Epithelial cell of esophagus (primary cell): ENCODE measurements around the gene GLG1.
"Not testable (repeated sequence)": the region's sequence is repeated elsewhere in the genome, so short reads cannot be mapped to it uniquely, and the experiment has no call there.

Source experiments
- DNase-seq: peaks from one replicate; pipeline ENCODE4 v3.0.0; 2010; ENCODE audit warnings: low read depth
- H3K4me3 ChIP-seq: 2 replicates; pipeline ENCODE4 v1.5.1; 2011; ENCODE audit warnings: mild to moderate bottlenecking, low read length, control low read depth
- TF ChIP-seq, protein P1 (sequence below): IDR thresholded peaks from 2 replicates; pipeline ENCODE4 v1.5.1; 2011; ENCODE audit warnings: low read depth, mild to moderate bottlenecking, low read length, control low read depth, inconsistent platforms; ENCODE audit not compliant: insufficient read depth; ENCODE audit errors: missing control alignments

GLG1 gene

DNA sequence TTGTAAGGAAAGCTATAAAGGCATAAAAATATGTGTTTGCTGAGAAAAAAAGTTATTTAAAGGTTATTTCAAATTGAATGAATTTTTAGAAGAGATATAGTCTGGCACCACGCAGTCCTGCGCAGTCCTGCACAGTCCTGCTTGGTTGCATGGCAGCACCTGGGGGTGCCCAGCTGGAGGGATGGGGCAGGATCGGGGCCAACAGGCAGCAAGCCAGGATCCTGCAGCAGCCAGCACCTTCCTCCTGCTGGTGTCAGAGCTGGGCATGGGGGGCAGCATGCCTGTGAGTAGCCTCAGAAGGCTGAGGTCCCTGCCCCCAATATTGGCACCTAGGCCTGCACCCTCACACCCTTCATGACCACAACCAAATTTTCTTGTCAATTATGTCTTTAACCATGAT, 46.0 kb downstream of the GLG1 start:
- DNase-seq: no peak
- H3K4me3 ChIP-seq: no peak overlapping the region
- TF ChIP-seq, protein P1, sequence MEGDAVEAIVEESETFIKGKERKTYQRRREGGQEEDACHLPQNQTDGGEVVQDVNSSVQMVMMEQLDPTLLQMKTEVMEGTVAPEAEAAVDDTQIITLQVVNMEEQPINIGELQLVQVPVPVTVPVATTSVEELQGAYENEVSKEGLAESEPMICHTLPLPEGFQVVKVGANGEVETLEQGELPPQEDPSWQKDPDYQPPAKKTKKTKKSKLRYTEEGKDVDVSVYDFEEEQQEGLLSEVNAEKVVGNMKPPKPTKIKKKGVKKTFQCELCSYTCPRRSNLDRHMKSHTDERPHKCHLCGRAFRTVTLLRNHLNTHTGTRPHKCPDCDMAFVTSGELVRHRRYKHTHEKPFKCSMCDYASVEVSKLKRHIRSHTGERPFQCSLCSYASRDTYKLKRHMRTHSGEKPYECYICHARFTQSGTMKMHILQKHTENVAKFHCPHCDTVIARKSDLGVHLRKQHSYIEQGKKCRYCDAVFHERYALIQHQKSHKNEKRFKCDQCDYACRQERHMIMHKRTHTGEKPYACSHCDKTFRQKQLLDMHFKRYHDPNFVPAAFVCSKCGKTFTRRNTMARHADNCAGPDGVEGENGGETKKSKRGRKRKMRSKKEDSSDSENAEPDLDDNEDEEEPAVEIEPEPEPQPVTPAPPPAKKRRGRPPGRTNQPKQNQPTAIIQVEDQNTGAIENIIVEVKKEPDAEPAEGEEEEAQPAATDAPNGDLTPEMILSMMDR: no peak

DNA sequence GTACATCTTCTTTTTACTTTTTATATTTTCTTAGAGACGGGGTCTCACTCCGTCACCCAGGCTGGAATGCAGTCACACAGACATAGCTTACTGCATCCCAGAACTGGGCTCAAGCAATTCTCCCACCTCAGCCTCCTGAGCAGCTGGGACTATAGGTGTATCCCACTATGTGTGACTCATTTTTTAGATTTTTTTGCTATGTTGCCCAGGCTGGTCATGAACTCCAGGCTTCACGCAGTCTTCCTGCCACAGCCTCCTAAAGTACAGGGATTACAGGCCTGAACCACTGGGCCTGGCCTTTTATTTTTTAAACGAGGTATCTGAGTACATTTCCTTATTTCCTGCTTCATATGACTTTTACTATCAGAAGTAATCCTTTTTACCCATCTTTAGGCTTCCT, 48.0 kb downstream of the GLG1 start:
- no peak overlapping the region for H3K4me3 ChIP-seq
- TF ChIP-seq, protein P1: no peak
- DNase-seq: peak; percentile 30

- no peak for DNase-seq
- TF ChIP-seq, protein P1: no peak
- no peak overlapping the region for H3K4me3 ChIP-seq
Measured at GRCh38 chr16:74557275-74557674, 49.6 kb downstream of the GLG1 start.

DNA sequence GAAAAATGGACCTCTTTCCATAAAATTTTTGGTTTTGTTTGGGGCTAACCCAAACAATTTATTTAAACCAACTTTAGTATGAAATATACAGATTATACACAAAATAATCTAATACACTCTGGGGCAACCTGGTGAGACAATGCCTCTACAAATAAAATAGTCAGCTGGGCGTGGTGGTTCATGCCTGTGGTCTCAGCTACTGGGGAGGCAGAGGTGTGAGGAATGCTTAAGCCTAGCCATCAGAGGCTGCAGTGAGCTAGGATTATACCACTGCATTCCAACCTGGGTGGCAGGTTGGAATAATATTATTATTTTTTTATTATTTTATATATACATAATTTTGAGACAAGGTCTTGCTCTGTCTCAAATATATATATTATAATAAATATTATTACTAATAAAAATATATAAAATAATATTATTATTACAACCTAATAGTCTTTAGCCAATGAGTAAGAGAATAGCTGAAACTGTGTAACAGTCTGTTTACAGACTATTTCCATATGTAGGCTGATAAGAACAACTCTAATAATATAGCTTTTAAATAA, 50.5 kb downstream of the GLG1 start:
- TF ChIP-seq, protein P1: no peak
- DNase-seq: peak; percentile 64
- no peak overlapping the region for H3K4me3 ChIP-seq

- not testable (repeated sequence) for DNase-seq, H3K4me3 ChIP-seq
Measured at GRCh38 chr16:74552357-74552756, 54.6 kb downstream of the GLG1 start.

DNA sequence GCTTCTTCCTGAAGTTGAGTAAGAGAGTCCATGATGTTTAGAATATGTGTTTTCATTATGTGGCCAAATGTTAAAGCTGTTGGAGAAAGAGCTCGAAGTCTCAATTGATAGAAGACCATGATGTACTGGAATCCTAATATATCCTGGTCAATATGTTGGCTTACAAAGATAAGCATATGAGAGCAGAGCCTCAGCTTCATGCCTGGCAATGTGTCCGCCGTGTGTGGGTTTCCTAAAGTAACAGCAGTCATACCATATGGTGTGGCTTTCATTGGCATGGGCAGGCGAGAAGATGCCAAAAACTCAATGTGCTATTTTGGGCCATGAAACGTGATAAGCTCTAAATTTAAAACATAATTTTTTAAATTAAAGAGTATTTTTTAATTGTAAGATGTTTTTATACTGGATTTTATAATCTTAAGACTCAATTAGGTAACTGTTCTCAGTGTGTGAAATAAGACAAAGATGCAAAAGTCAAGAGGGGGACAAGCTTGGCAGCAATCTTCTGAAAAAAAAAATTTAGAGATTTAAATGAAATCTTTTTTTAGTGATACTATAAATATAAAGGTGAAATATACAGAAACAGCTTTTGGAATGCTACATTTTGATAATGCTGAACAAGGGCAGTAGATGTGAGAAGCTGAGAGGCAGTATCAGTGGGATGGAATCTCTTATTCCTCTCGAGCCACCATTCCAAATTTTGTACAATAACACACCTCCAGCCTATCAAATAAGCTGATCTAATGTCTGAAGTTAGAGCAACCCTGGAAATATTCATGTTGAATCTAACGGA, 56.5 kb downstream of the GLG1 start:
- not testable (repeated sequence) for H3K4me3 ChIP-seq, DNase-seq

DNA sequence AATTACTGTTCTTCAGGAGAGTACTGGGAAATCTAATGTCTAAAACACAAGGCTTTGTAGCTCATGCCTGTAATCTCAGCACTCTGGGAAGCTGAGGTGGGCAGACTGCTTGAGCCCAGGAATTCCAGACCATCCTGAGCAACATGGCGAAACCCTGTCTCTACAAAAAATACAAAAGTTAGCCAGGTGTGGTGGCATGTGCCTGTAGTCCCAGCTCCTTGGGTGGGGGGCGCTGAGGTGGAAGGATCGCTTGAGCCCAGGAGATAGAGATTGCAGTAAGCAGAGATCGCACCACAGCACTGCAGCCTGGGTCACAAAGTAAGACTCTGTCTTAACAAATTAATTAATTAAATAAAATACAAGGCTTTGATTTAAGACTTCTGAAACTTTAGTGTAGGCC, 60.8 kb downstream of the GLG1 start:
- not testable (repeated sequence) for DNase-seq, H3K4me3 ChIP-seq

- not testable (repeated sequence) for H3K4me3 ChIP-seq, DNase-seq
Measured at GRCh38 chr16:74542911-74543578, 63.9 kb downstream of the GLG1 start.

GRCh38 chr16:74540663-74541062, 66.3 kb downstream of the GLG1 start:
- not testable (repeated sequence) for H3K4me3 ChIP-seq

DNA sequence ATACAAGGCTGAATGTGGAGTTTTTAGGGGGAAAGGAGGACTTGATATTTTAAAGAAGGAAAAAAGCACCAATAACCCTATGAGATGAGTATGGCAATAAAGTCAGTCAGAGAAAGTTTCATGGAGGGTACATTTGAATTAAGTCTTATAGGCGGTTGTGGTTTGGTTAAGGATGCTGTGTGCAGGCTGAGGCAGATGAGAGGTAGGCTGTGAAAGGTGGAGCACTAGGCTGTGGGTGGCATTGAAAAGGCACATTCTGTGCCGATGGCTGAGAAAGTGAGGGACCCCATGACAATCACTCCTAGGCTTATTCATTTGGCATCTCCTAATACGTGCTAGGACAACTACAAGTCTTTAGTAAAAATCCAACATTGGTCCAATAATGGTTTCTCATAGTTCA, 68.1 kb downstream of the GLG1 start:
- H3K4me3 ChIP-seq, DNase-seq: not testable (repeated sequence)

More at GRCh38 chr16:74540663-74541062, 66.3 kb downstream of the GLG1 start:
- DNase-seq: not testable (repeated sequence)

- H3K4me3 ChIP-seq, DNase-seq: not testable (repeated sequence)
Measured at GRCh38 chr16:74537746-74538145, 69.2 kb downstream of the GLG1 start.

GRCh38 chr16:74534650-74535049, 72.3 kb downstream of the GLG1 start:
- DNase-seq: peak; percentile 24
- not testable (repeated sequence) for H3K4me3 ChIP-seq
